ELR (cell line): ENCODE measurements around the gene KCNQ1.

ENCODE experiments used
- DNase-seq: peaks from one replicate; pipeline ENCODE4 v3.0.0-alpha.2; 2015; ENCODE audit warnings: low read depth

The KCNQ1 gene

GRCh38 chr11:2796508-2797113 lies 351.8 kb downstream of the KCNQ1 start:
- no peak for DNase-seq

- no peak for DNase-seq
Measured at GRCh38 chr11:2797121-2797711, 352.4 kb downstream of the KCNQ1 start.

- DNase-seq, result no peak
Measured at GRCh38 chr11:2797741-2798361, 353.0 kb downstream of the KCNQ1 start.

GRCh38 chr11:2798951-2799761 lies 354.3 kb downstream of the KCNQ1 start:
- DNase-seq, result no peak

- no peak for DNase-seq
Measured at GRCh38 chr11:2799881-2800654, 355.3 kb downstream of the KCNQ1 start.

GRCh38 chr11:2800655-2801531 lies 356.1 kb downstream of the KCNQ1 start:
- DNase-seq, result no peak

GRCh38 chr11:2801711-2802388 lies 357.0 kb downstream of the KCNQ1 start:
- DNase-seq, result no peak

- no peak for DNase-seq
Measured at GRCh38 chr11:2802389-2803185, 357.8 kb downstream of the KCNQ1 start.

- no peak for DNase-seq
Measured at GRCh38 chr11:2803186-2804091, 358.6 kb downstream of the KCNQ1 start.

- no peak for DNase-seq
Measured at GRCh38 chr11:2804189-2804588, 359.4 kb downstream of the KCNQ1 start.

GRCh38 chr11:2804701-2805387 lies 360.0 kb downstream of the KCNQ1 start:
- no peak for DNase-seq

GRCh38 chr11:2805388-2806056 lies 360.7 kb downstream of the KCNQ1 start:
- DNase-seq, result no peak

GRCh38 chr11:2806351-2807024 lies 361.7 kb downstream of the KCNQ1 start:
- DNase-seq, result no peak

- no peak for DNase-seq
Measured at GRCh38 chr11:2807025-2807681, 362.3 kb downstream of the KCNQ1 start.

- no peak for DNase-seq
Measured at GRCh38 chr11:2807801-2808241, 363.0 kb downstream of the KCNQ1 start.
